HFF-Myc (cell line): ENCODE data around the gene LAMB1.
"Not testable (repeated sequence)": the region's sequence is repeated elsewhere in the genome, so short reads cannot be mapped to it uniquely, and the experiment has no call there.

Experiments
- DNase-seq: peaks from one replicate; pipeline ENCODE4 v3.0.0-alpha.2; 2011; ENCODE audit warnings: low read depth; ENCODE audit errors: extremely low read depth
- H3K4me3 ChIP-seq: replicated peaks from 2 replicates; pipeline ENCODE4 v1.5.1; 2011; ENCODE audit warnings: low read depth, mild to moderate bottlenecking, control low read depth, low read length
- TF ChIP-seq, protein P1 (sequence below): IDR thresholded peaks from 2 replicates; pipeline ENCODE4 v1.5.1; 2012; ENCODE audit warnings: mild to moderate bottlenecking, low read depth, low read length, control low read depth; ENCODE audit errors: missing control alignments

Gene LAMB1

DNA sequence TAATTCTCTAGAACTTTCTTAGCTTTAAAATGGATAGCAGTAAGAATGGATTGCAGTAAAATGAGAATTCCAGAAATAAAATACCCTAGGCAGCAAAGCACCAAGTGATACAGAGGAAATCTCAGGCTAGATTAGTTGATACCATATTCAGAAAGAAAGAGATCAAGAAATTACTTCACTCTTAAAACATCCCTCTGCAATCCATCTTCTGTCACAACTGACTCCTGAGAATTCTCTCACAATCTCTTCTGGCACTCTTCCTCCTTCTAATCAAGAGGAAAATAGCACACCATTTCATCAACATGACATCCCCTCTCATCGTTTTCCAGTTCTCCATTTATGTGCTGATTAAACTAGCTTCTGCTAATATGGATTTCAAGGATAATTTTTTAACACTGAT, 42.2 kb upstream of the LAMB1 start:
- no peak for DNase-seq
- no peak overlapping the region for H3K4me3 ChIP-seq
- TF ChIP-seq, protein P1, sequence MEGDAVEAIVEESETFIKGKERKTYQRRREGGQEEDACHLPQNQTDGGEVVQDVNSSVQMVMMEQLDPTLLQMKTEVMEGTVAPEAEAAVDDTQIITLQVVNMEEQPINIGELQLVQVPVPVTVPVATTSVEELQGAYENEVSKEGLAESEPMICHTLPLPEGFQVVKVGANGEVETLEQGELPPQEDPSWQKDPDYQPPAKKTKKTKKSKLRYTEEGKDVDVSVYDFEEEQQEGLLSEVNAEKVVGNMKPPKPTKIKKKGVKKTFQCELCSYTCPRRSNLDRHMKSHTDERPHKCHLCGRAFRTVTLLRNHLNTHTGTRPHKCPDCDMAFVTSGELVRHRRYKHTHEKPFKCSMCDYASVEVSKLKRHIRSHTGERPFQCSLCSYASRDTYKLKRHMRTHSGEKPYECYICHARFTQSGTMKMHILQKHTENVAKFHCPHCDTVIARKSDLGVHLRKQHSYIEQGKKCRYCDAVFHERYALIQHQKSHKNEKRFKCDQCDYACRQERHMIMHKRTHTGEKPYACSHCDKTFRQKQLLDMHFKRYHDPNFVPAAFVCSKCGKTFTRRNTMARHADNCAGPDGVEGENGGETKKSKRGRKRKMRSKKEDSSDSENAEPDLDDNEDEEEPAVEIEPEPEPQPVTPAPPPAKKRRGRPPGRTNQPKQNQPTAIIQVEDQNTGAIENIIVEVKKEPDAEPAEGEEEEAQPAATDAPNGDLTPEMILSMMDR, result no peak

DNA sequence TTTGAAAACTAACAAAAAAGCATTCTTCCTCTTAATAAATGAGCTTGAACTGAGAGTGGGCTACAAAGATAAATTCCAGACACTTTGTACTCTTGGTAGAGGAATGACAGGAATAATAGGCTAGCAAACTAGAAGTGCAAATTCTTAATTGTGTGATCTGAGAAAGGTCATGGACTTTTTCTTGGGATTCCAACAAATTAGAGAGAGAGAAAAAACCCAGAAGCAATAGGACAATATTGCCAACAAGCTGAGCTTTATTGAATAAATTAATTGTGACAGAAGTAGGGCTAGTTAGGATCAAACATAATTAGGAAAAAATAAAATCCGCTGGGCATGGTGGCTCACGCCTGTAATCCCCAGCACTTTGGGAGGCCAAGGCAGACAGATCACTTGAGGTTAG, 41.4 kb upstream of the LAMB1 start:
- DNase-seq, result no peak
- TF ChIP-seq, protein P1, result no peak

DNA sequence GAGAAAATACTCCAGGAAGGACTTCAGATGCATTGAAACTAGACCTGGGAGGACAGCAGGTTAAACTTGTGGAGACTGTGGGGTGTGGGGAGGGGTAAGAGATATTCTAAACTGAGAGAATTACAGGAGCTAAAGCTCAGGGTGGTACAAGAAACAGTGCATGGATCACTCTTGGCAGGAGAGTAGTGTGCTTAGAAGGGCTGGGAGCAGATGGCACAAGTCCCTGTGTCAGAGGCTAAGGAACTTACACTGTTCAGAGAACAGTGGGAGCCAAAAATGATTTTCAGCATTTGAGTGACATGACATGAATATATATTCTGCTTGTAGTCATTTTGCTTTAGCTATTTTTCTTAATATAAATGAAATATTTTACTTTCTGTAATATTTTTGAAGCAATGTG, 36.0 kb upstream of the LAMB1 start:
- TF ChIP-seq, protein P1, result no peak
- no peak for DNase-seq
- no peak overlapping the region for H3K4me3 ChIP-seq

More for the DNA sequence above, 41.4 kb upstream of the LAMB1 start:
- no peak overlapping the region for H3K4me3 ChIP-seq

DNA sequence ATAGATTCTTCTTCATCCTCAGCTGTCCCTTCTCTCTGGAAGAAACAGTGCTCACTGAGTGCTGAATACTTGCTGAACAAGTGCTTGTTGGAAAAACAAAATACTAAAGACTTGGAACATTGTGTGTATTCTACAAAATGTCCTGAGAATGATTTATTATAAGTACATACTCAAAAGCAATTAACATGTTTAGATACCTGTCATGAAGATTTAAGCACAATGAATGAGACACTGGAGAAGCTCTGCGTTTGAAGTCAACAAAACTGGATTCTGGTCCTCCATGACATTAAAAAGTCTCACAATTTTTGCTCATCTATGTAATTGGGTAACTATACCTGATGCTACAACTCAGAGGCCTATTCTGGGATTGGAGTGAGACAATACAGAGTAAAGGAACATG, 34.8 kb upstream of the LAMB1 start:
- TF ChIP-seq, protein P1, result no peak
- DNase-seq, result no peak
- no peak overlapping the region for H3K4me3 ChIP-seq

DNA sequence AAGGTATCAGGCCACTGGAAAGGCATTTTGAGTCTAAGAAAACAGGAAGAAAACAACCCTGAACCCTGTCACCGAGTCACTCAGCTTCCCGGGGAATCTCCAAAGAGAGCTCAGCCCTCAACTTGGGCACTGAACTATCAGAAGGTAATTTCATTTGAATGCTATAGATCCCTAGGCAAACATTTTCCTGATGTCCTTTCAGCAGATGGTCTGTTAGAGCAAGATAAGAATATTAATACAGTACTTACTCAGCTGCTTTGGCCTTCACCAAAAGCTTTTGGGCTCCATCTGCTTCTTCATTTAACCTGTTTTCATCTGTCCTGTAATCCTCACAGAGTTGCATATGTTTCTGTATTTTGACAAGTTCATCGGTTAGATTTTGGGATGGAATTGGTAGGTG, 34.2 kb upstream of the LAMB1 start:
- H3K4me3 ChIP-seq, result no peak overlapping the region
- TF ChIP-seq, protein P1, result no peak
- DNase-seq, result no peak

DNA sequence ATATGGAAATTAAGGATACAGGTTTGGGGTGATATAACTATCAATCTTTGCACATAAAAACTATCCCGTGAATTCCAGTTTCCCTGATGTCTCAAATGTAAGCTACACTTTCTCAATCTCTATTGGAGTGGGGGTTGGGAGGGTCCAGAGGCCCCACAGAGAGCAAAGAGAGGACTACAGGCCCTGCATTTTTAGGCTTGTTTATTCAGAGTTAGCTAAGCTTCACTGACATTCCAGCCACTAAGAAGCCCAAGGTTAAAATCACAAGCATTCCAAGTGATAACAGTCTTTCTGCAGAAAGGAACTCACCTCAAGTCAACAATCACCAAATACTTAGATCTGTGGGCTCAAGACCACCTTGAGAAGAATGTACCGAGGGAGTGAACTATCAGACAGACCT, 31.6 kb upstream of the LAMB1 start:
- TF ChIP-seq, protein P1, result no peak
- no peak overlapping the region for H3K4me3 ChIP-seq
- DNase-seq, result no peak

DNA sequence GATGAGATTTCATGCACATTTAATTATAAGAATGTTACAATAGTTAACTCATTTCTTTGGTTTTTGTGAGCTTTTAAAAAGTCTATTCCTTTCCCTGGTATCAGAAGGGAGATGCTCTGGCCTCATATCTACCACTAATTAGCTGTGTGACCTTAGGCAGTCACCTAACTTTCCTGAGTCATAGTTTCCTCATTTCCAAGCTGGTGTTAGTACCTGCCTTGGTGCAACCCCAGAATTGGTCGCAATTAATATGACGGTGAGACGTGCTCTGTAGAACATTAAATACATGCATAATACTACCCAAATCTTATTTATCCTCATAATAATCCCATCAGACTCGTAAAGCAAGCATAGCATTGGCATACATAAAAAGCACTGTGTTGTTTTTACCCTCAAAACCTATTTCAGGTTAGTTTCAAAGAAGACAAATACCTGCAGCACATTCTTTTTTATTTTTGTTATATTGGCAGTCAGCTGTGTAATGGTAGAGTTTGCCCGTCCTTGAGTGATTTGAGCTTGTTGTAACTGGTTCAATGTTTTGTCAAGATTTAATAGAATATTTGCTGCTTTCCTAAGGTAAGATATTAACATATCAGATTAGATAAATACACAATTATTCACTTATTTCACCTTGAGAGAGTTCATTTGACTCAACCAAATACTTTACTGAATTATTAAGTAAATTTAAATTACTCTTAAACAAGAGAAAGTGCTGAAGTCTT, 31.0 kb upstream of the LAMB1 start:
- TF ChIP-seq, protein P1, result no peak
- H3K4me3 ChIP-seq, result no peak overlapping the region
- no peak for DNase-seq

DNA sequence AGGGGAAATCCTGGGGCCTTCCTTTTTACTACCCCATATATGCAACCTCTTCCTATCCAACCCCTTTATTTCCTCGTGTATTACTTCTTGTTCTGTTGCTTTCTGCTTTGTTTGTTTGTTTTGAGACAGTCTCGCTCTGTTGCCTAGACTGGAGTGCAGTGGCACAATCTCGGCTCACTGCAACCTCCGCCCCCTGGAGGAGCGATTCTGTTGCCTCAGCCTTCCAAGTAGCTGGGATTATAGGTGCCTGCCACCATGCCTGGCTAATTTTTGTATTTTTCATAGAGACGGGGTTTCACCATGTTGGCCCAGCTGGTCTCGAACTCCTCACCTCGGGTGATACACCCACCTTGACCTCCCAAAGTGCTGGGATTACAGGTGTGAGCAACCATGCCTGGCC, 30.3 kb upstream of the LAMB1 start:
- not testable (repeated sequence) for DNase-seq, H3K4me3 ChIP-seq
